GM12873 (cell line): Measurements from ENCODE around the gene CTDSP1.

Source experiments
- CTCF ChIP-seq: IDR thresholded peaks from 2 replicates; pipeline ENCODE4 v1.5.1; 2012; ENCODE audit warnings: low read depth, mild to moderate bottlenecking, moderate library complexity, low read length, control low read depth; ENCODE audit not compliant: insufficient read depth; ENCODE audit errors: missing control alignments

The CTDSP1 gene

GRCh38 chr2:218399391-218400166 lies at the start of gene CTDSP1:
Gene CTDSP1, plus strand, starts transcription at chr2:218399868. Its CDS starts 223 bp downstream, at chr2:218400091.
- TF ChIP-seq CTCF, result no peak

- TF ChIP-seq CTCF, result no peak
Measured at GRCh38 chr2:218354045-218354444, 45.6 kb upstream of the CTDSP1 start.

GRCh38 chr2:218354850-218355443 lies 44.7 kb upstream of the CTDSP1 start:
- TF ChIP-seq CTCF, result no peak

GRCh38 chr2:218357236-218358177 lies 42.2 kb upstream of the CTDSP1 start:
- no peak for TF ChIP-seq CTCF

- no peak for TF ChIP-seq CTCF
Measured at GRCh38 chr2:218360453-218360852, 39.2 kb upstream of the CTDSP1 start.

GRCh38 chr2:218362606-218363005 lies 37.1 kb upstream of the CTDSP1 start:
- no peak for TF ChIP-seq CTCF

GRCh38 chr2:218363736-218364135 lies 35.9 kb upstream of the CTDSP1 start:
- no peak for TF ChIP-seq CTCF
